Keratinocyte (primary cell): ENCODE measurements around the gene DMGDH.

Source experiments
- CTCF ChIP-seq, 3 experiments: IDR thresholded peaks in 1 of 3; conservative IDR thresholded peaks in 1 of 3; optimal IDR thresholded peaks in 1 of 3; 2 replicates in 2 of 3; 3 replicates in 1 of 3; pipeline versions ENCODE3 to v1.5.1; 2011; ENCODE audit warnings: low read length in 3 of 3, mild to moderate bottlenecking in 3 of 3, moderate library complexity in 2 of 3, control low read depth in 1 of 3, inconsistent platforms in 1 of 3; ENCODE audit not compliant: insufficient read depth in 2 of 3; ENCODE audit errors: extremely low read depth in 1 of 3
- EZH2 ChIP-seq: IDR thresholded peaks from one replicate; pipeline ENCODE4 v1.6.1; 2012; ENCODE audit warnings: inconsistent platforms, mild to moderate bottlenecking, low read length, moderate library complexity

GRCh38 chr5:79032782-79033181, 36.7 kb downstream of the DMGDH start:
- TF ChIP-seq CTCF (optimal IDR thresholded peaks at IDR 0.05 in 1 of 3, IDR thresholded peaks at IDR 0.05 in 1 of 3, conservative IDR thresholded peaks at IDR 0.05 in 1 of 3; ENCODE audit: extremely low read depth in 1 of 3, insufficient read depth in 2 of 3, low read length in 3 of 3) (no peak), EZH2 (no peak)
